Adipocyte (in vitro differentiated cells): ENCODE measurements around the gene LCN2.

ENCODE experiments used
- DNase-seq: peaks from one replicate; pipeline ENCODE4 v3.0.0-alpha.2; 2015; ENCODE audit warnings: low read depth
- H3K27me3 ChIP-seq: replicated peaks from 2 replicates; pipeline ENCODE4 v1.7.0; 2013; ENCODE audit warnings: mild to moderate bottlenecking, low read length, moderate library complexity; ENCODE audit not compliant: control insufficient read depth, insufficient read depth
- H3K36me3 ChIP-seq: 2 replicates; pipeline ENCODE4 v1.7.0; 2013; ENCODE audit warnings: low read length, mild to moderate bottlenecking, moderate library complexity; ENCODE audit not compliant: control insufficient read depth, insufficient read depth, severe bottlenecking
- H3K4me1 ChIP-seq: 2 replicates; pipeline ENCODE4 v1.7.0; 2013; ENCODE audit warnings: mild to moderate bottlenecking, low read length, moderate library complexity; ENCODE audit not compliant: control insufficient read depth, insufficient read depth
- H3K4me3 ChIP-seq: 2 replicates; pipeline ENCODE4 v1.7.0; 2013; ENCODE audit warnings: mild to moderate bottlenecking, low read length, moderate library complexity
- H3K9ac ChIP-seq: 2 replicates; pipeline ENCODE4 v1.7.0; 2013; ENCODE audit warnings: mild to moderate bottlenecking, low read length, moderate library complexity
- H3K9me3 ChIP-seq: 2 replicates; pipeline ENCODE4 v1.7.0; 2013; ENCODE audit warnings: mild to moderate bottlenecking, low read length, moderate library complexity; ENCODE audit not compliant: control insufficient read depth

The LCN2 gene

DNA sequence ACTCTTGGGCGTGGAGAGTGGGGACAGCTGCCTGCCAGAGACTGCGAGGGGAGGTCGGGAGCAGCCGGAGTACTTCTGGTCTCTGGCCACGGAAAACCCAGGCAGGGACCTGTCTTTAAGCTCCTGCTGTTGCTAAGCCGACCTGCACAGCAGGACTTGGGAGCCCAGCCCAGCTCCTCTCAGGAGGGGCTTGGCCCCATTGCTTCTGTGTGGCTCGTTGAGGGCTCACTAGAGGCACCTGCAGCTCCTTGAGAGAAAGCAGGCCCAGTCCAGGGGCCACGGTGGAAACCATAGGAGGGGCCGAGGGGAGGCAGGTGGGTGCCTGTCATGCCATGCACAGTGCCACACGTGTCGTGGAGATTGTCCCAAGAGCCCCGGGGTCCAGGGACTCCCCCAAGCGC is 3.3 kb upstream of the LCN2 start:
- DNase-seq = no peak
- H3K4me3 ChIP-seq = no peak overlapping the region
- H3K9me3 ChIP-seq = no peaks in the 10 kb centered on the region
- H3K4me1 ChIP-seq = peaks cover 4% of the 10 kb centered on the region
- no peak overlapping the region for H3K9ac ChIP-seq
- no peaks in the 10 kb centered on the region for H3K36me3 ChIP-seq
- H3K27me3 ChIP-seq = peaks cover 9% of the 10 kb centered on the region

DNA sequence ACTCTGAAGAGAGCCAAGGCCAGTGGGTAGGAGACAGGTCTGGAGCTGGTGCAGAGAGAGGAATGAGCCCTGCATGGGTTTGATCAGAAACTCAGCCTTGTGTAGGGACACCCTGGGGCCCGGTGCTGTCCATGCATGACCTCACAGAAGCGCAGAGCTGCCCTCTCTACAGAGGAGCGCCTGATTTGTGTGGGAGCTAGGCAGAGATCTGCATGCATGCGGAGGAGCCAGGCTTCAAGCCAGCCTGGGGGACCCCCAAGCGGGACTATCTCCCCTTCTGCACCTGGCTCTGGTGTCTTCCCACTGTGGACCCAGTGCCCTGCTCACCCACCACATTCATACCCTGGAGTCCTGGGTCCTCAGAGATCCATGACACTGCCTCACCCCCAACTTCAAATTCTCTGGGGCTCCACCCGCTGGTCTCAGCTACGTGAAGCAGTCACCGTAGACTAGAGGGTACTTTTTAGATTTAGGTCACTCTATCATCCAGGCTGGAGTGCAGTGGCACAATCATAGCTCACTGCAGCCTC is 2.6 kb upstream of the LCN2 start:
- DNase-seq = no peak
- H3K27me3 ChIP-seq = peaks cover 12% of the 10 kb centered on the region

GRCh38 chr9:128148509-128149000 is 698 bp upstream of the LCN2 start:
- H3K9me3 ChIP-seq = no peaks in the 10 kb centered on the region
- no peak for DNase-seq
- no peak overlapping the region for H3K9ac ChIP-seq
- H3K36me3 ChIP-seq = no peaks in the 10 kb centered on the region
- H3K27me3 ChIP-seq = peaks cover 12% of the 10 kb centered on the region
- H3K4me1 ChIP-seq = peaks cover 4% of the 10 kb centered on the region
- no peak overlapping the region for H3K4me3 ChIP-seq

More for the DNA sequence above, 2.6 kb upstream of the LCN2 start:
- Histone ChIP-seq H3K9ac (no peak overlapping the region), H3K4me3 (no peak overlapping the region), H3K36me3 (no peaks in the 10 kb centered on the region), H3K9me3 (no peaks in the 10 kb centered on the region), H3K4me1 (peaks cover 4% of the 10 kb centered on the region)

DNA sequence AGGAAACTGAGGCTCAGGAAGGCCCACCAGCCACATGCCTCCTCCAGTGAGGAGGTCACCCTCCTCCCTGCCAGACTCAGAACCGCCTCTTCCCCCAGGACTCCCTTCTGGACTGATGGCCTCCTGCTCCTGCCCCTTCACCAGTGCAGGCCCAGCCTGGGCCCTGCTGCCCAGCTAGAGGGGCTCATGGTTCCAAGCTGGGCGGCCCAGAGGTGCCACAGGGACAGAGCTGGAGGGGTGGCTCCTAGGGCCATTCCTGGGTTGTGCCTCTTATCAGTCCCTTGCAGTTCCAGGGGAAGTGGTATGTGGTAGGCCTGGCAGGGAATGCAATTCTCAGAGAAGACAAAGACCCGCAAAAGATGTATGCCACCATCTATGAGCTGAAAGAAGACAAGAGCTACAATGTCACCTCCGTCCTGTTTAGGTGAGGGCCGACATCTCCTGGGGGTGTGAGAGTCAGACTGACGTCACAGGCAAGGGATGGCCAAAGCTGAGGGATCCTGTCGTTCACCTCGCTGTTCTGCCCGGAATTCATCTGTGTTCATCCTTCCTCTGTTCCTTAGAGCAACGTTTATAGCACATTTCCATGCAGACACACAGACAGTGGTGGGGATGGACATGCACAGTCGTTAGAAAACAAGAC is 819 bp downstream of the LCN2 start:
- H3K4me1 ChIP-seq = no peaks in the 10 kb centered on the region
- H3K9me3 ChIP-seq = no peaks in the 10 kb centered on the region
- no peak for DNase-seq
- no peak overlapping the region for H3K9ac ChIP-seq
- H3K27me3 ChIP-seq = peaks cover 12% of the 10 kb centered on the region
- H3K4me3 ChIP-seq = no peak overlapping the region
- H3K36me3 ChIP-seq = no peaks in the 10 kb centered on the region

- no peak for DNase-seq
- Histone ChIP-seq H3K4me3 (no peak overlapping the region), H3K4me1 (no peaks in the 10 kb centered on the region), H3K9me3 (no peaks in the 10 kb centered on the region), H3K9ac (no peak overlapping the region), H3K36me3 (no peaks in the 10 kb centered on the region), H3K27me3 (peaks cover 8% of the 10 kb centered on the region)
Observed at GRCh38 chr9:128150594-128151308, 1.5 kb downstream of the LCN2 start.

GRCh38 chr9:128151309-128152132 is 2.3 kb downstream of the LCN2 start:
- DNase-seq = no peak
- H3K9ac ChIP-seq = no peak overlapping the region
- H3K4me1 ChIP-seq = no peaks in the 10 kb centered on the region
- H3K9me3 ChIP-seq = no peaks in the 10 kb centered on the region
- no peak overlapping the region for H3K4me3 ChIP-seq
- peaks cover 7% of the 10 kb centered on the region for H3K27me3 ChIP-seq
- no peaks in the 10 kb centered on the region for H3K36me3 ChIP-seq

DNA sequence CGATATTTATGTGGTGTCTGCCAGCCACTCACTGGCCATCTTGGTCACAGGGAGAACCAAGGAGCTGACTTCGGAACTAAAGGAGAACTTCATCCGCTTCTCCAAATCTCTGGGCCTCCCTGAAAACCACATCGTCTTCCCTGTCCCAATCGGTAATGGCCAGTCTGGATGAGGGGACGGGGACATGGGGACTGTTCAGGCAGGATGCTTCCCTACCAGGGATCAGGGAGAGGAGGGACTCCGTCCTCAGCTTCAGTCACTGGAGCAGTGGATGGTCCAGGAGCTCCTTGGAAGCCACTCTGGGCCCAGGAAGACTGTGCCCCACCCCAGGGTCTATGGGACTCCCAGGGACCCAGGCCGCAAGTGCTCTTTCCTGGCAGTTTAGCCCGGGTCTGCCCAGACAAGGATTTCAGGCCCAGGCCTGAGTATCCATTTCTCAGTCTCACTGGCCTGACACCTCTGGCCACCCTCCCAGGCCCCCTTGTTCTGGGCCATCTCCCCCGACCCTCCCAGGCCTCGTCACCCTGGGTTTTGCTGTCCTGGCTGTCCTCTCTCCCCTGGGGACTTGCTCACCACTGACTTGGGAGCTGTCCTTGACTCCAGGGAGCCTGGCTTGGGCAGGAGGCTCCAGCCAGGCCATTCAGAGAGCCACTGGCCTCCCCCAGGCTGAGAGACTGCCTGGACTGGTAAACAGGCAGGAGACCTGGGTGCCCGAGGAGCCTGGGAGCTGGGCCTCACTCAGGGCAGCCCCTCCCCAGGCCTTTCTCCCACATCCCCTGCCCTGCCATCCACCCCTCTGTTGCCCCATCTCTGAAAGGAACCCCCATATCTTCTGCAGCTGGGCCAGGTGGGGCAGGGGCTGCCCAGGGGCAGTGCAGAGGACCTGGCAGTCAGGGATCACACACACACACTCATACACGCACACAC is 3.1 kb downstream of the LCN2 start:
- H3K4me3 ChIP-seq = no peak overlapping the region

DNA sequence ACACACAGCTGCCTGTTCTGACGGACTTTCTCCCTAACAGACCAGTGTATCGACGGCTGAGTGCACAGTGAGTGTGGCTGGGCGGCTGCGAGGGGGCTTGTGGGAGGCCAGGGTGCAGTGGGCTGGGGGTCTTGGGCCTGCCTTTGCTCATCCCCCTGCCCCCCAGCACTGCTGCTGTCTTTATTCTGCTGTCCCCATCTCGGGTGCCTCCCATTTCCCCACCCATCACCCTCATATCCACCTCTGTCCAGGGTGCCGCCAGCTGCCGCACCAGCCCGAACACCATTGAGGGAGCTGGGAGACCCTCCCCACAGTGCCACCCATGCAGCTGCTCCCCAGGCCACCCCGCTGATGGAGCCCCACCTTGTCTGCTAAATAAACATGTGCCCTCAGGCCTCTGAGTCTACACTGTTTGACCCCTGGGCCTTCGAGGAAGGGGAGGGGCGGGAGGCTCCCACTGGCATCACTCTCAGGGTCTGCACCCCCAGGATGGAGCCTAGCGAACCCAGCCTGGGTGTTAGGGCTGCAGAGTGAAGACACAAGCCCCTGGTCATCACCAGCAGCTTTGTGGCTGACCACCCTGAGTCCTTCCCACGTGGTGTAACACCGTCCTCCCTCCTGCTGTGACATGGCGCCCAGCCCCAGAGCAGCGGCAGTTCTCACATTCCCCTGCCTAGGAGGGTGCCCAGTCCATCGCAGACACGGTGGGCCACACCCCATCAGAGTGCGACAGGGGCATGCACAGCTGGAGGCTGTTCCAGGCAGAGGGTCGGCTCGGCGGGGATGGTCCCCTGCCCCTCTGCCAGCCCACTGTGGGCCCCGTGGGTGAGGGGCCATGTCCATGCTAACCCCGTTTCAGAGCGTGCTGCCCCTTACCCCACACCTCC is 4.0 kb downstream of the LCN2 start:
- Histone ChIP-seq H3K9ac (no peak overlapping the region), H3K4me1 (no peaks in the 10 kb centered on the region), H3K27me3 (peaks cover 3% of the 10 kb centered on the region), H3K36me3 (no peaks in the 10 kb centered on the region), H3K4me3 (no peak overlapping the region), H3K9me3 (no peaks in the 10 kb centered on the region)
- no peak for DNase-seq

More for the DNA sequence above, 3.1 kb downstream of the LCN2 start:
- Histone ChIP-seq H3K36me3 (no peaks in the 10 kb centered on the region), H3K9me3 (no peaks in the 10 kb centered on the region), H3K4me1 (no peaks in the 10 kb centered on the region), H3K9ac (no peak overlapping the region), H3K27me3 (peaks cover 7% of the 10 kb centered on the region)
- DNase-seq = no peak

GRCh38 chr9:128153947-128154695 is 4.9 kb downstream of the LCN2 start:
- Histone ChIP-seq H3K36me3 (no peaks in the 10 kb centered on the region), H3K9ac (no peak overlapping the region), H3K4me1 (no peaks in the 10 kb centered on the region), H3K4me3 (no peak overlapping the region), H3K9me3 (no peaks in the 10 kb centered on the region), H3K27me3 (peaks cover 3% of the 10 kb centered on the region)
- DNase-seq = no peak
